ENCODE measurements around the gene BBS7. TPM values are rescaled to one million over a fixed set of nuclear protein-coding genes. Genes with fewer than 3 reads are reported as not detected.

BBS7 gene
- total RNA-seq, 1 experiment from 2014 or later: 20.3 TPM

- CTCF ChIA-PET: no interaction called here
- intact Hi-C loops (cut with micrococcal nuclease; ENCODE audit: unreplicated experiment): loop anchor here (1.0 to 5.0 kb wide), 2 partner anchors 22 to 104 kb away; partner anchors contain the start of genes ANXA5 and CCNA2
Observed at GRCh38 chr4:121800961-121801714, 69.1 kb downstream of the BBS7 start, which contains the start of gene EXOSC9. EXOSC9 (plus strand) TSS chr4:121801323; CDS start chr4:121801425, 102 bp downstream.

GRCh38 chr4:121800638-121800960 is 69.7 kb downstream of the BBS7 start:
- BruUV-seq (replicated peaks): TSS peak; percentile 100
- intact Hi-C loops (cut with micrococcal nuclease; ENCODE audit: unreplicated experiment): loop anchor here (5.0 kb wide), 1 partner anchor 103 kb away; the partner anchor contains the start of gene ANXA5

More at GRCh38 chr4:121800961-121801714, 69.1 kb downstream of the BBS7 start, which contains the start of gene EXOSC9:
- no peaks in the 10 kb centered on the region for H3K27me3 ChIP-seq (ENCODE audit: insufficient read depth, low read depth)
- no peaks in the 10 kb centered on the region for H4K20me1 ChIP-seq (ENCODE audit: insufficient read depth)
- H3K4me3 ChIP-seq: peak within 1 kb of the TSS; percentile 87
- no peak for TF ChIP-seq EZH2 (IDR thresholded peaks at IDR 0.05; ENCODE audit: low read depth)
- TF ChIP-seq CTCF (conservative IDR thresholded peaks at IDR 0.05): no peak
- no peaks in the 10 kb centered on the region for H3F3A ChIP-seq (ENCODE audit: insufficient read depth, low read depth)
- peaks cover 18% of the 10 kb centered on the region for H3K4me1 ChIP-seq (replicated peaks; ENCODE audit: insufficient read depth)
- peak within 1 kb of the TSS; percentile 99 for H2AFZ ChIP-seq
- H3K36me3 ChIP-seq (ENCODE audit: low read depth): peaks cover 14% of the 10 kb centered on the region; the same call in 1 of the 2 replicates
- no peaks in the 10 kb centered on the region for H3K9me2 ChIP-seq (ENCODE audit: insufficient read depth)
- POLR2A ChIA-PET (ENCODE audit: unreplicated experiment): interaction anchor here (0.7 kb wide), 1 partner anchor 641 kb away, joined by 4 read pairs; no protein-coding TSS in a partner anchor
- peak within 1 kb of the TSS; percentile 89 for H3K4me2 ChIP-seq
- peaks cover 19% of the 10 kb centered on the region for H3K79me2 ChIP-seq (ENCODE audit: low read depth)
- H3K27ac ChIP-seq: peak within 1 kb of the TSS; percentile 62
- DNase-seq: peak; percentile 85 to 92
- TSS peak; percentile 71 for BruUV-seq (replicated peaks)
- H3K9me3 ChIP-seq (ENCODE audit: insufficient read depth, low read depth): no peaks in the 10 kb centered on the region

More at GRCh38 chr4:121800638-121800960, 69.7 kb downstream of the BBS7 start:
- H3F3A ChIP-seq (ENCODE audit: insufficient read depth, low read depth): no peaks in the 10 kb centered on the region
- H2AFZ ChIP-seq: peak overlapping the region; percentile 99
- H3K4me1 ChIP-seq (replicated peaks; ENCODE audit: insufficient read depth): peaks cover 18% of the 10 kb centered on the region
- H3K27me3 ChIP-seq (ENCODE audit: insufficient read depth, low read depth): no peaks in the 10 kb centered on the region
- no peaks in the 10 kb centered on the region for H3K9me2 ChIP-seq (ENCODE audit: insufficient read depth)
- peaks cover 19% of the 10 kb centered on the region for H3K79me2 ChIP-seq (ENCODE audit: low read depth)
- CTCF ChIA-PET: no interaction called here
- H3K27ac ChIP-seq: peak overlapping the region; percentile 62
- H3K9me3 ChIP-seq (ENCODE audit: insufficient read depth, low read depth): no peaks in the 10 kb centered on the region
- no peak for DNase-seq
- no peaks in the 10 kb centered on the region for H4K20me1 ChIP-seq (ENCODE audit: insufficient read depth)
- peak overlapping the region; percentile 89 for H3K4me2 ChIP-seq
- TF ChIP-seq EZH2 (IDR thresholded peaks at IDR 0.05; ENCODE audit: low read depth): no peak
- TF ChIP-seq CTCF (conservative IDR thresholded peaks at IDR 0.05): no peak
- peaks cover 14% of the 10 kb centered on the region; the same call in 1 of the 2 replicates for H3K36me3 ChIP-seq (ENCODE audit: low read depth)
- H3K4me3 ChIP-seq: peak overlapping the region; percentile 87
- POLR2A ChIA-PET (ENCODE audit: unreplicated experiment): no interaction called here

All from PC-9 (cell line).